ENCODE results near the gene TSPAN4. TPM values are rescaled to one million over a fixed set of nuclear protein-coding genes. Genes with fewer than 3 reads are reported as not detected.

The TSPAN4 gene
- total and polyA plus RNA-seq, 2 of the 13 experiments (the other 11 are each of a cell fraction or from before 2014, with no cell fraction given): 31.7 to 68.3 TPM

DNA sequence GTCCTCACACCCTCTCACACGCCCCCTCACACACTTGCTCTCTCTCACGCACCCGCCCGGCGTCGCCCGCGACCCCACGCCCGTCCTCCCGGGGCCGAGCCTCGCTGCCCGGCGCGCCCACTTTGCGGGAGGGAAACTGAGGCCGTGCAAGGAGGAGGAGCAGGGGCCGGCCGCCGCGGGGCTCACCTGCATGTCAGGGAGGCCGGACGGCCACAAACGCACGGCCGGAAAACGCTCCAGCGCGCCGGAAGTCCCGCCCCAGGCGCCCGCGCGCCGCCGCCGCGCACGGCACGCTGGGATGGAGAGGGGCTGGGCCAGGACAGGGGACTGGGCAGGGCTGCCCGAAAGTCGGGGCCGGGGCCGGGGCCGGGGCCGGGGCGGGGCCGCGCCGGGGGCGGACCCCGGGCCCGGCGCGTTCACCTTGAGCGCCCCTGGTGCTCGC is 68.0 kb downstream of the TSPAN4 start, which contains the start of gene CHID1 (continued):
- TF ChIP-seq ZBTB14 (CRISPR knock-in tag; IDR thresholded peaks at IDR 0.05) (peak; percentile 76), ATF1 (CRISPR knock-in tag; IDR thresholded peaks at IDR 0.05) (no peak), ZNF282 (IDR thresholded peaks at IDR 0.05; ENCODE audit: partially characterized antibody) (no peak), HNRNPK (IDR thresholded peaks at IDR 0.05; ENCODE audit: low read depth, low read length, poor library complexity, severe bottlenecking) (peak; percentile 99), MXI1 (IDR thresholded peaks at IDR 0.05; ENCODE audit: borderline replicate concordance, low read depth, low read length) (peak; percentile 79; the same call in 1 of the 3 replicates), ZNF101 (CRISPR knock-in tag; IDR thresholded peaks at IDR 0.05; ENCODE audit: borderline replicate concordance, low read depth) (no peak), RERE (CRISPR knock-in tag; IDR thresholded peaks at IDR 0.05; ENCODE audit: low read depth) (no peak), ZNF562 (CRISPR knock-in tag; IDR thresholded peaks at IDR 0.05; ENCODE audit: borderline replicate concordance) (no peak)
